Adipocyte (in vitro differentiated cells): Measurements from ENCODE around the gene PIGM.

Experiments
- DNase-seq: peaks from one replicate; pipeline ENCODE4 v3.0.0-alpha.2; 2015; ENCODE audit warnings: low read depth
- H3K27me3 ChIP-seq: replicated peaks from 2 replicates; pipeline ENCODE4 v1.7.0; 2013; ENCODE audit warnings: mild to moderate bottlenecking, low read length, moderate library complexity; ENCODE audit not compliant: control insufficient read depth, insufficient read depth
- H3K36me3 ChIP-seq: 2 replicates; pipeline ENCODE4 v1.7.0; 2013; ENCODE audit warnings: low read length, mild to moderate bottlenecking, moderate library complexity; ENCODE audit not compliant: control insufficient read depth, insufficient read depth, severe bottlenecking
- H3K4me1 ChIP-seq: 2 replicates; pipeline ENCODE4 v1.7.0; 2013; ENCODE audit warnings: mild to moderate bottlenecking, low read length, moderate library complexity; ENCODE audit not compliant: control insufficient read depth, insufficient read depth
- H3K4me3 ChIP-seq: 2 replicates; pipeline ENCODE4 v1.7.0; 2013; ENCODE audit warnings: mild to moderate bottlenecking, low read length, moderate library complexity
- H3K9ac ChIP-seq: 2 replicates; pipeline ENCODE4 v1.7.0; 2013; ENCODE audit warnings: mild to moderate bottlenecking, low read length, moderate library complexity
- H3K9me3 ChIP-seq: 2 replicates; pipeline ENCODE4 v1.7.0; 2013; ENCODE audit warnings: mild to moderate bottlenecking, low read length, moderate library complexity; ENCODE audit not compliant: control insufficient read depth

The PIGM gene

GRCh38 chr1:160040476-160040875 lies 8.7 kb upstream of the PIGM start:
- Histone ChIP-seq H3K9me3 (no peaks in the 10 kb centered on the region), H3K4me1 (no peaks in the 10 kb centered on the region), H3K36me3 (no peaks in the 10 kb centered on the region), H3K4me3 (no peak overlapping the region), H3K27me3 (peaks cover 10% of the 10 kb centered on the region), H3K9ac (no peak overlapping the region)
- DNase-seq = no peak

GRCh38 chr1:160032165-160032820 lies 503 bp upstream of the PIGM start:
- DNase-seq = peak; percentile 40
- peaks cover 14% of the 10 kb centered on the region for H3K4me1 ChIP-seq
- no peaks in the 10 kb centered on the region for H3K9me3 ChIP-seq
- H3K36me3 ChIP-seq = no peaks in the 10 kb centered on the region
- H3K27me3 ChIP-seq = no peaks in the 10 kb centered on the region
- H3K9ac ChIP-seq = peak overlapping the region; percentile 90
- peak overlapping the region; percentile 100 for H3K4me3 ChIP-seq

- DNase-seq = peak; percentile 13
- H3K9ac ChIP-seq = peak overlapping the region; percentile 90
- peak overlapping the region; percentile 100 for H3K4me3 ChIP-seq
- H3K9me3 ChIP-seq = no peaks in the 10 kb centered on the region
- H3K27me3 ChIP-seq = no peaks in the 10 kb centered on the region
- H3K36me3 ChIP-seq = no peaks in the 10 kb centered on the region
- peaks cover 14% of the 10 kb centered on the region for H3K4me1 ChIP-seq
Observed at GRCh38 chr1:160030657-160031364, 979 bp downstream of the PIGM start.

- Histone ChIP-seq H3K9me3 (no peaks in the 10 kb centered on the region), H3K36me3 (no peaks in the 10 kb centered on the region), H3K4me1 (peaks cover 38% of the 10 kb centered on the region), H3K27me3 (no peaks in the 10 kb centered on the region), H3K9ac (no peak overlapping the region), H3K4me3 (no peak overlapping the region)
- DNase-seq = no peak
Observed at GRCh38 chr1:160028426-160028825, 3.4 kb downstream of the PIGM start.

GRCh38 chr1:160025314-160025713 lies 6.5 kb downstream of the PIGM start:
- Histone ChIP-seq H3K4me3 (peak overlapping the region; percentile 44), H3K4me1 (peaks cover 34% of the 10 kb centered on the region), H3K9me3 (no peaks in the 10 kb centered on the region), H3K36me3 (no peaks in the 10 kb centered on the region), H3K9ac (peak overlapping the region; percentile 72), H3K27me3 (no peaks in the 10 kb centered on the region)
- DNase-seq = no peak

- peaks cover 34% of the 10 kb centered on the region for H3K4me1 ChIP-seq
- no peaks in the 10 kb centered on the region for H3K36me3 ChIP-seq
- no peaks in the 10 kb centered on the region for H3K9me3 ChIP-seq
- no peak for DNase-seq
- H3K4me3 ChIP-seq = peak overlapping the region; percentile 2
- H3K27me3 ChIP-seq = no peaks in the 10 kb centered on the region
- H3K9ac ChIP-seq = peak overlapping the region; percentile 72
Observed at GRCh38 chr1:160024195-160024905, 7.4 kb downstream of the PIGM start.

- Histone ChIP-seq H3K9me3 (no peaks in the 10 kb centered on the region), H3K27me3 (no peaks in the 10 kb centered on the region), H3K4me3 (no peak overlapping the region), H3K36me3 (no peaks in the 10 kb centered on the region), H3K9ac (no peak overlapping the region), H3K4me1 (peaks cover 42% of the 10 kb centered on the region)
- no peak for DNase-seq
Observed at GRCh38 chr1:160022330-160023310, 9.2 kb downstream of the PIGM start.

GRCh38 chr1:160021376-160022074 lies 10.3 kb downstream of the PIGM start:
- Histone ChIP-seq H3K9me3 (no peaks in the 10 kb centered on the region), H3K4me1 (peaks cover 42% of the 10 kb centered on the region), H3K27me3 (no peaks in the 10 kb centered on the region), H3K9ac (no peak overlapping the region), H3K4me3 (no peak overlapping the region), H3K36me3 (no peaks in the 10 kb centered on the region)
- DNase-seq = no peak

GRCh38 chr1:160020196-160020595 lies 11.6 kb downstream of the PIGM start:
- H3K4me3 ChIP-seq = no peak overlapping the region
- no peaks in the 10 kb centered on the region for H3K9me3 ChIP-seq
- no peak for DNase-seq
- no peaks in the 10 kb centered on the region for H3K36me3 ChIP-seq
- peaks cover 36% of the 10 kb centered on the region for H3K4me1 ChIP-seq
- no peak overlapping the region for H3K9ac ChIP-seq
- no peaks in the 10 kb centered on the region for H3K27me3 ChIP-seq

GRCh38 chr1:160018900-160019299 lies 12.9 kb downstream of the PIGM start:
- Histone ChIP-seq H3K4me3 (no peak overlapping the region), H3K27me3 (no peaks in the 10 kb centered on the region), H3K9ac (no peak overlapping the region), H3K4me1 (peaks cover 23% of the 10 kb centered on the region), H3K9me3 (no peaks in the 10 kb centered on the region), H3K36me3 (no peaks in the 10 kb centered on the region)
- DNase-seq = peak; percentile 57
